Activated CD4-positive, alpha-beta T cell treated with anti-CD3 and anti-CD28 coated beads, Interleukin-2, Interleukin-6, amounts not matched to agents 100 ng/mL and 50 ng/mL, durations not matched to agents 16 hours and 8 hours (primary cell): ENCODE results near the gene RTKN2.

Source experiments
- DNase-seq: peaks from one replicate; pipeline ENCODE4 v3.0.0-alpha.2; 2020

The RTKN2 gene

DNA sequence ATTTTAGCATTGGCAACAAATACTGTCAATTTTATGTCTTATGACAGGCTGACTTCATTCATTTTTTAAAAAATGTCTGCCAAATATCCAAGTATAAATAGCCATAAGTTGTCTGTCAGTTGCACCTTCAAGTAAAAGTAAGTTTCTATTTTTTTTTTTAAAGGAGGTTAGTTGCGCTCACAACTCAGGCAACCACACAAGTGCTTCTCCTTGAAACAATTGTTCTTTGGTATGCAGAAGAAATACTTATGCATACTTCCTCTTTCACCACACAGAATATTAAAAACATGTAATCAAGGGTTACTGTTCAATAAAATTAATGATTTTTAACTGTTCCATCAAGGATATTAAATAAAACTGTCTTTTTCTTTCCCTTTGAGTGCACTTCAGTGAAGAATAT is 97.9 kb downstream of the RTKN2 start:
- no peak for DNase-seq

DNA sequence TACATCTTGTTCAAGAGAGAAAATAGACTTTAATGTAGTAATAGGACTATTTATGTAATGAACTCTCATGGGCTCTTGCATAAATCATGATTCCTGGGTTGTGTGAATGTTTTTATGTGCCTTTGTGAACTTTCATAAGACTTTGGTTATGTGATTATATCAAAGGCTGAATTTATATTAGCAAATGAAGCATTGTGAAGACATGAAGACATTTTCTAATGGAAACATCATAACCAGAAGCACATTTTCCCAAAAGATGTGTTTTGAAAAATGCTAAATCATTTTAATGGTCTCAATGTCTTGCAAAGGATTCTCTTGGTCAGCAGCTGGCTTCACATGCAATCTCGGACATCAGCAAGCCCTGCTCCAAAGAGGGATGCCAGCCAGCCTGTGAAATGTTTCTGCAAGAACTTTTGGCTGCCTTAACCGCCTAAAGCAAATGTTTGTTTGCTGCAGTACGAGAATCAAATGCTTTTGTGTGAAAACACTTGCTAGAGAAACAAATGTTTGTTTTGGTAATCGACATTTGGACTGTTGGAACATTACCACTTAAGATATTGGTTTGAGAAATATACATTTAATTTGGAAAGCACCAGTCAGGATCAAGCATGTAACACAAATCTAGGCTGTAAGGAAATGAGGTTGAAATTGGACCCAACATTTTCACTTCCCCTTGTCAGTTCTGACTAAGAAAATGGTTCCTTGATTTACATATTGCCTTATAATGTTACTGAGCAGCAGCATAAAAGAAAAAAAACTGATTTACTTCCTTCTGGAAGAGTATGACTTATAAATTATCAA is 102.1 kb downstream of the RTKN2 start:
- DNase-seq, result no peak

GRCh38 chr10:62165803-62166202 is 102.8 kb downstream of the RTKN2 start:
- no peak for DNase-seq

DNA sequence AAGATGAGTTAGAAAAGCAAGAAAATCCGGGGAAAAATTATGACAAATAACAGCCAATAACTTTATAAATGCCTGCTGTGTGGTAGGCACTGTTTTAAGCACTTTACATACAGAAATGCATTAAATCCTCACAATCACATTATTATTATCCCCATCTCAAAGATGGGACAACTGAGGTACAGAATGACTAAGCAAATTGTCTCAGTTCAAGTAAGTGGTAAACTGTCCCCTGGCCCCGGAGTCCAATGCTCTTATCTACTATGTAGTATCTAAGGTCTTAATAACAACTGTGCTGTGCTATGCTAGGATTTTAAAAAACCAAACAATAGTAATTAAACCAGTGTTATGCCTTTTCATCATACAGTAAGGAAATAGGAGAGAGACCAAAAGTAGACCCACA is 105.6 kb downstream of the RTKN2 start:
- no peak for DNase-seq

GRCh38 chr10:62162261-62162981 is 106.2 kb downstream of the RTKN2 start:
- DNase-seq, result no peak

DNA sequence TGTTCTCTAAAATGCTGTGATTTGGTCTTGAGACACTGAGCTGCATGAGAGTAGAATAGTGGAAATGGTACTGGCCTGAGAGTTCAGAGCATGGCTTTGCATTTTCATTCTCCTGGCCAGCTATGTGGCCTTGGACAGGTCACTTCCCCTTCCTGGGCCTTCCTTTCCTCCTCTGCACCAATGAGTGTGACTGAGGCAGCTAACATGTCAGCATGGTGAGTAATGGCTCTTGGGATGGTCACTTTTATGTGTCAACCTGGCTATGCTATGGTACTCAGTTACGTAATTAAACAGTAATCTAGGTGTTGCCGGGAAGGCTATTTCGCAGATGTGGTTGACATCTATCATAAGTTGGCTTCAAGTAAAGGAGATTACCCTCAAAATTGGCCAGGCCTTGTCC is 109.3 kb downstream of the RTKN2 start:
- DNase-seq, result no peak

DNA sequence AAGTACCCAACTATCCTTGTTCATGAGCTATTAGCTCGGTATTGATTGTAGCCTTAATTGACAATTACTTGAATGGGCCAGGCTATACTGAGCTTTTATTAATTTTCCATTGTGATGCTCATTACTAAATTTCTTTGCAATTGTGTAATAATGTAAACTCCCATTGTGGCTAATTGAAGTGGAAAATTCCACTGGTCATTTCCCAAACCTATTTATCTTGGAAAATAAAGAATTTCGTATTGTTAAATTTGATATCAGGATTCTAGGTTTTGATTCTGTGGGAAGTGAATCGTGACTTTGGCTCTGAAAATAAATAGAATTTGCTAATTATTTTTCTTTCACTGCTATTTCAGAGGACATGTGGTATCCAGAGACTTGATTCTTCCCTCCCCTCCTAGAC is 111.0 kb downstream of the RTKN2 start:
- DNase-seq, result no peak

DNA sequence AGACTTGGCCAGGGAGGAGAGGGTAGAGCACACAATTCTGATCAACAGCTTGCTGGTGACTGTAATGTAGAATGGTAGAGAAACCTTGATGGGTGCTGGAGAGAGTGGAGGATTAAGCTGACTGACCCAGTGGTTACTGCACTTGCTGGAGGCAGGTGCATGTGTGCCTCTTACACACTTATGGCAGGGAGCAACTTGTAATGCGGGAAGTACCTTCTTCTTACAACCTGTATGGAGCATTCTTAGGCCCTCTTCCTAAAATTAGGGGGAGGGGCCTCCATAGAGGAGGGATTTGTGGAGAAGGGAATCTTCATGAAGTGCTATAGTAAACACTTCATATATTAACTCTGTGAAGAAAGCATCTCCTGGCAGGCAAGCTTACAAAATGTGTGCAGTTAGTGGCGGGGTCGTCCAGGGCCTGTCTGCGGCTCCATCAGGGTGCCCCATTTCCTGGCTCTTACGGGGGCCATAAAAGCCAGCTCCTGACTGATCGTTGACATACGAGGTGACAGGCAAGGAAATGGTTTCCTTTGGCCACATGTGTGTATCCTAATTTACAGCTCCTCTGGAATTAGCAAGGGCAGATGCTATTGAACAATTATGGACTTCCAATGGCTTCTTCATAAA is 113.5 kb downstream of the RTKN2 start:
- no peak for DNase-seq

GRCh38 chr10:62154231-62154630 is 114.4 kb downstream of the RTKN2 start:
- no peak for DNase-seq

GRCh38 chr10:62153191-62153590 is 115.5 kb downstream of the RTKN2 start:
- DNase-seq, result no peak

- no peak for DNase-seq
Observed at GRCh38 chr10:62149621-62150020, 119.0 kb downstream of the RTKN2 start.

- DNase-seq, result no peak
Observed at GRCh38 chr10:62148155-62148554, 120.5 kb downstream of the RTKN2 start.

DNA sequence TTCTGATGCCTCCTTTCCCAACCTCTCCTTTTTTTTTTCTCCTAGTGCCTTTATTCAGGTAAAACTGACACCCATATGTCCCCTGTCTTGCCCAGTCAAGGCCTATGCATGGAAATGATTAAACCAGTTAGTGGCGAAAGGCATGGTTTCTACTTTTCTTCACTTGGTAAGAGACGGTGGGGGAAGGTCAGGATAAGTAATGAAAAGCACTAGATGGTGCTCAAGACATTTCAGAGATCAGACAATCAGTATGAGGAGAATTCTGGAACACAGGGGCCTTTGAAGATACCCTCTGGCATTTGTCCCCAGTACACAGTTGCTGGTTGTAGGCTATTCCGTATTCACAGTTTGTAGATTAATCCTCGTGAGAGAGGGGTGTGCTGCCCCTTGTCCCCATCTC is 121.2 kb downstream of the RTKN2 start:
- no peak for DNase-seq

DNA sequence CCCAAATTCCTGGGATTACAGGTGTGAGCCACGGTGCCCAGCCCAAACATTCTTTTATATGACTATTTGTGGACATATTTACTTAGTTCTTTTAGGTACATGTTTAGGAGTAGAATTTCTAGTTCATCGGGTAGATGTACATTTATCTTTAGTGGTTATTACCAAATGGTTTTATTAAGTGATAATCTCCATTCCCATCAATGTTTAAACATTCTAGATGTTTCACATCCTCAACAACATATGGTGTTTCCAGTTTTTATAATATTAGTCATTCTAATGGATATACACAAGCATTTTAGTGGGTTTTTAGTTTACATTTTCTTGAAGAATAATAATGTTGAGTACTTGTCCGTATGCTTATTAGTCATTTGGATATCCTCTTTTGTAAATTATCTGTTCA is 131.7 kb downstream of the RTKN2 start:
- DNase-seq, result no peak

DNA sequence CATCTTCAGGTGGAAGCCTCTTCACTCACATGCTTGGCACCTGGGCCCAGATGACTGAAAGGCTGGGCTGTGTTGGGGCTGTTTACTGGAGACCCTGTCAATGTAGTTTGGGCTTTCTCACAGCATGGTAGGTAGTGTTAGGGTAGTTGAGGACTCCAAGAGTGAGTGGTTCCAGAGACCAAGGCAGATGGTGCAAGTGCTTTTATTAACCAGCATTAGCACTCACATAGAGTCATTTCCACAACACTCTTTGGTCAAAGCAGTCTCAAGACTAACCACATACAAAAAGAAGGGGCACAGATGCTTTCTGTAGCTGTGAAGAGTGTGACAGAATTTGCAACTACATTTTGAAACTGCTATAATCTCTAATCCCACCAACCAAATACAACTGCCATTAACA is 135.0 kb downstream of the RTKN2 start:
- peak; percentile 63 for DNase-seq
